ENCODE data around the gene OR51A2. TPM values are rescaled to one million over a fixed set of nuclear protein-coding genes. Genes with fewer than 3 reads are reported as not detected.

Gene OR51A2
- total RNA-seq, 2 donors from 2014 or later: not detected

- no peak overlapping the region for H3K27ac Mint-ChIP-seq
- Histone ChIP-seq H3K9ac (ENCODE audit: extremely low read depth, low read length, poor library complexity, severe bottlenecking) (no peak overlapping the region), H3K9me3 (ENCODE audit: control insufficient read depth, low read length) (no peaks in the 10 kb centered on the region), H3K27me3 (ENCODE audit: control insufficient read depth, insufficient read depth, low read length, poor library complexity, severe bottlenecking) (no peaks in the 10 kb centered on the region), H3K4me3 (ENCODE audit: low read length) (no peak overlapping the region), H3K36me3 (ENCODE audit: control insufficient read depth, insufficient read depth, low read length) (no peaks in the 10 kb centered on the region), H3K27ac (ENCODE audit: low read depth, low read length) (no peak overlapping the region), H3K4me1 (ENCODE audit: control insufficient read depth, insufficient read depth, low read length) (peaks cover 5% of the 10 kb centered on the region)
- 99 to 100% methylated on average over 1 to 3 of the region's 3 CpGs for WGBS, 2 experiments (ENCODE audit: insufficient coverage in 1 of 2, insufficient read length in 1 of 2)
- H3K4me3 Mint-ChIP-seq: no peak overlapping the region
- no peaks in the 10 kb centered on the region for H3K4me1 Mint-ChIP-seq
- TF ChIP-seq CTCF (conservative IDR thresholded peaks at IDR 0.05): no peak
- DNase-seq: no peak
- peaks cover 7% of the 10 kb centered on the region for H3K9me3 Mint-ChIP-seq
- H3K27me3 Mint-ChIP-seq (ENCODE audit: insufficient read depth): peaks cover 9% of the 10 kb centered on the region
- no peaks in the 10 kb centered on the region for H3K36me3 Mint-ChIP-seq (ENCODE audit: low read depth)
Observed at GRCh38 chr11:4960877-4961276, 5.4 kb upstream of the OR51A2 start.

- TF ChIP-seq CTCF (conservative IDR thresholded peaks at IDR 0.05): no peak
- Histone ChIP-seq H3K27me3 (ENCODE audit: control insufficient read depth, insufficient read depth, low read length, poor library complexity, severe bottlenecking) (no peaks in the 10 kb centered on the region), H3K27ac (ENCODE audit: low read depth, low read length) (no peak overlapping the region), H3K9me3 (ENCODE audit: control insufficient read depth, low read length) (no peaks in the 10 kb centered on the region), H3K4me1 (ENCODE audit: control insufficient read depth, insufficient read depth, low read length) (no peaks in the 10 kb centered on the region), H3K9ac (ENCODE audit: extremely low read depth, low read length, poor library complexity, severe bottlenecking) (no peak overlapping the region), H3K4me3 (ENCODE audit: low read length) (no peak overlapping the region), H3K36me3 (ENCODE audit: control insufficient read depth, insufficient read depth, low read length) (no peaks in the 10 kb centered on the region)
- H3K36me3 Mint-ChIP-seq (ENCODE audit: low read depth): no peaks in the 10 kb centered on the region
- H3K4me3 Mint-ChIP-seq: no peak overlapping the region
- peaks cover 7% of the 10 kb centered on the region for H3K27me3 Mint-ChIP-seq (ENCODE audit: insufficient read depth)
- no peaks in the 10 kb centered on the region for H3K9me3 Mint-ChIP-seq
- no peak for DNase-seq
- no peaks in the 10 kb centered on the region for H3K4me1 Mint-ChIP-seq
- 91 to 100% methylated on average over 4 of the region's 4 CpGs for WGBS, 2 experiments (ENCODE audit: insufficient coverage in 1 of 2, insufficient read length in 1 of 2)
- H3K27ac Mint-ChIP-seq: no peak overlapping the region
Observed at GRCh38 chr11:4957396-4957795, 1.9 kb upstream of the OR51A2 start.

- no peaks in the 10 kb centered on the region for H3K36me3 ChIP-seq (ENCODE audit: control insufficient read depth, insufficient read depth, low read length)
- DNase-seq: no peak
- Mint-ChIP-seq H3K36me3 (ENCODE audit: low read depth) (no peaks in the 10 kb centered on the region), H3K4me3 (no peak within 1 kb of the TSS), H3K27ac (no peak within 1 kb of the TSS), H3K9me3 (no peaks in the 10 kb centered on the region), H3K27me3 (ENCODE audit: insufficient read depth) (peaks cover 2% of the 10 kb centered on the region), H3K4me1 (no peaks in the 10 kb centered on the region)
- H3K4me3 ChIP-seq (ENCODE audit: low read length): no peak within 1 kb of the TSS
- H3K9me3 ChIP-seq (ENCODE audit: control insufficient read depth, low read length): no peaks in the 10 kb centered on the region
- no peaks in the 10 kb centered on the region for H3K27me3 ChIP-seq (ENCODE audit: control insufficient read depth, insufficient read depth, low read length, poor library complexity, severe bottlenecking)
- no peak within 1 kb of the TSS for H3K27ac ChIP-seq (ENCODE audit: low read depth, low read length)
- no peak for TF ChIP-seq CTCF (conservative IDR thresholded peaks at IDR 0.05)
- no peaks in the 10 kb centered on the region for H3K4me1 ChIP-seq (ENCODE audit: control insufficient read depth, insufficient read depth, low read length)
- no peak within 1 kb of the TSS for H3K9ac ChIP-seq (ENCODE audit: extremely low read depth, low read length, poor library complexity, severe bottlenecking)
Observed at GRCh38 chr11:4947505-4947904, 8.0 kb downstream of the OR51A2 start, which contains the start of gene OR51A4. Gene OR51A4 (minus strand): TSS chr11:4947605. CDS start chr11:4947100, 505 bp downstream.

Measured in endodermal cell (in vitro differentiated cells).